ENCODE measurements around the gene GLT1D1.

GLT1D1 gene

GRCh38 chr12:128853600-128854197 lies 421 bp downstream of the GLT1D1 start:
- no peak for DNase-seq (ENCODE audit: low read depth in 2 of 3, low spot score in 1 of 3)

GRCh38 chr12:128856035-128856790 lies 2.9 kb downstream of the GLT1D1 start:
- no peak for DNase-seq (ENCODE audit: low read depth in 2 of 3, low spot score in 1 of 3)

DNA sequence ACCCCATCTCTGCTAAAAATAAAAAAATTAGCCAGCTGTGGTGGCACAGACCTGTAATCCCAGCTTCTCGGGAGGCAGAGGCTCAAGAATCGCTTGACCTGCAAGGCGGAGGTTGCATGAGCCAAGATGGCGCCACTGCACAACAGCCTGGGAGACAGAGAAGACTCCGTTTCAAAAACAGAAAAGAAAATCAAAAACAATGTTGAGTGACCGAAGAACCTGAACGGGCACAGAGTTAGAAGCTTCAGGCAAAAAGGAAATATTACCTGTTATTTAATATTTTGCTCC lies 3.5 kb downstream of the GLT1D1 start:
- DNase-seq (ENCODE audit: low read depth in 2 of 3, low spot score in 1 of 3) = no peak

- no peak for DNase-seq (ENCODE audit: low read depth in 2 of 3, low spot score in 1 of 3)
Measured at GRCh38 chr12:128857133-128857763, 4.0 kb downstream of the GLT1D1 start.

- no peak for DNase-seq (ENCODE audit: low read depth in 2 of 3, low spot score in 1 of 3)
Measured at GRCh38 chr12:128859311-128859710, 6.0 kb downstream of the GLT1D1 start.

GRCh38 chr12:128861226-128862016 lies 8.1 kb downstream of the GLT1D1 start:
- no peak for DNase-seq (ENCODE audit: low read depth in 2 of 3, low spot score in 1 of 3)

- DNase-seq (ENCODE audit: low read depth in 2 of 3, low spot score in 1 of 3) = no peak
Measured at GRCh38 chr12:128863957-128864356, 10.7 kb downstream of the GLT1D1 start.

- no peak for DNase-seq (ENCODE audit: low read depth in 2 of 3, low spot score in 1 of 3)
Measured at GRCh38 chr12:128864516-128865186, 11.4 kb downstream of the GLT1D1 start.

- no peak for DNase-seq (ENCODE audit: low read depth in 2 of 3, low spot score in 1 of 3)
Measured at GRCh38 chr12:128867466-128867865, 14.2 kb downstream of the GLT1D1 start.

GRCh38 chr12:128871516-128871892 lies 18.2 kb downstream of the GLT1D1 start:
- no peak for DNase-seq (ENCODE audit: low read depth in 2 of 3, low spot score in 1 of 3)

- DNase-seq (ENCODE audit: low read depth in 2 of 3, low spot score in 1 of 3) = no peak
Measured at GRCh38 chr12:128872303-128872702, 19.0 kb downstream of the GLT1D1 start.

- no peak for DNase-seq (ENCODE audit: low read depth in 2 of 3, low spot score in 1 of 3)
Measured at GRCh38 chr12:128876559-128876958, 23.3 kb downstream of the GLT1D1 start.

DNA sequence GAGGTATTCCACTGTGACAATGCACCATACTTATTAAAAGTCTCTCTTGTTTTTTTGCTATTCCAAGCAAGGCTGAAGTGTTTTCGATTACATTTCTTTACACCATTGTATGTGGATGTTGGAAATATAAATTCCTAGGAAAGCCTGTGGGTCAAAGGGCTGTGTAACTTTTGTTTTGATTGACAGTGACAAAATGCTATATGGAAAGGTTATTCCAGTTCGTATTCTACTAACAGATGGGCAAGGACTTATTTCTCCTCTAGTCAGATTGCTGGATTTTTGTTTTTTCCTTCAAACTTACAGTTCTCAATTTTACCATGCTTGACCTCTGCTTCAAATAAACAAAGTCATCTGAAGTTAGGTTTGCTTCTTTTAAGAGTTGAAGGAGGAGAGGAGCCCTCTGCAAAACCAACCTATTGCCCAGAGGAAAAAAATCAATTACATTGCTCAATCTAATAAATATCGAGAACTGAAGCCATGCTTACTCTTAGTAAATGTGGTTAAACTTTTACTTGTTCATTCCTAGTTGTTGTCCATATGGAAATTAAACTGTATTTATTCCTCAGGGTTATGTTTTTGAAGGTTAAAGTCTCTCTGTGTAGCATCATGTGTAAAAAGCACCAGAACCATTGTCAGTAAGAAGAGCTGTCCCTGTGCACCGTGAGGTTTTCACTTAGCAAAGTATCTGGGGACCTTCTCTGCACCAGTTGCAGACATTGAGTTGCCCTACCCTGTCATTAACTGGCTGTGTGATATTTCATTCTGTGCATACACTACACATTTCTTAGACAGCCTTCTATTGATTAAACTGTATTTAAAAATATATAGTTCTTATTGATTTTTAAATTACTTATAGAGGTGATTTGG lies 26.9 kb downstream of the GLT1D1 start:
- DNase-seq (ENCODE audit: low read depth in 2 of 3, low spot score in 1 of 3) = no peak

DNA sequence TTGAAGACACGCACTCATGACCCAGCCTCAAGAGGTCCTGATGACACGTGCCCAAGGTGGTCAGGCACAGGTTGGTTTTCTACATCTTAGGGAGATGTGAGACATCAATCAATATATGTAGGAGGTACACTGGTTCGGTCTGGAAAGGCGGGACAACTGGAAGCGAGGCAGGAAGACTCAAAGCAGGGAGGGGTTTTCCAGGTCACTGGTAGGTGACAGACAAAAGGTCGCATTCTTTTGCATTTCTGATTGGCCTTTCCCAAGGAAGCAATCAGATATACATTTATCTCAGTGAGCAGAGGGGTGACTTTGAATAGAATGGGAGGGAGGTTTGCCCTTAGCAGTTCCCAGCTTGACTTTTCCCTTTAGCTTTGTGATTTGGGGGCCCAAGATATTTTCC lies 38.6 kb downstream of the GLT1D1 start:
- no peak for DNase-seq (ENCODE audit: low read depth in 2 of 3, low spot score in 1 of 3)

DNA sequence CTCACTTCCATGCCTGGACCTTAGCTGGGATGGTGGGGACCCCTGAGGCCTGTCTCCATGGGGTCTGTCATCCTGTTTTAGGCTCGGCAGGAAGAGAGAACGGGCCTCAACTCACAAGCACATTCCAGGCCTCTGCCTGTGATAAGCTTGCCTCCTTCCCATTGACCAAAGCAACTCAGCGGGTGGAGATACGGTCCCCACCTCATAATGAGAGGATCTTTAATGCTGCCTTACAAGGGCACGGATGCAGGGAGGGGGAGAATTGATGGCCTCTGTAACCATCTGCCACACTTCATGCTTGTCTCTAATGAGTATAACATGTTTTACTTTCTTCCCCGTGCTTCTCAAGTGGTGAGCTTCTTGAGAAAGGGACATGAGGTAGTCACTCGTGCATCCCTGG lies 50.0 kb downstream of the GLT1D1 start:
- no peak for DNase-seq (ENCODE audit: low read depth in 2 of 3, low spot score in 1 of 3)

DNA sequence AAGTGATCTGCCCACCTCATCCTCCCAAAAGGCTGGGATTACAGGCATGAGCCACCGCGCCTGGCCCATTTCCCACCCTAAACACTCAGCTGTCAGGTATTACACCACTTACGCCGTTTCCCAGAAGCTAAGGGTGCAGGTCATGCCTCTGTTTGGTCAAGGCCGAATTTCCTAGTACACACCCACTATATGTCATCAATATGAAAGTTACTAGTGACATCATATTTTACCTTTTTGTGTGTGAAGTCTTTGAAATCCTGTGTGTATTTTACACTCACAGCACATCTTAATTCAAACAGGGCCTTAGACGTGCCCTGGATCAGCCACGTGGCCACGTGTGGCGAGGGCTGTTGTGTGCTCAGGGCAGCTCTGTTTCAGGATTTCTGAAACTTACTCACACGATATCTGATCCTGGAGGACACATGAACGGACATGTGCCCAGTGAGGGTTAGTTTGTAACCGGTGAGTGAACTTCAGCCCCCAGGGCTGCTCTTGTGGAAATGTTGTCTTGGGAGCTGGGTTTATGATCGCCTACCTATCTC lies 51.8 kb downstream of the GLT1D1 start:
- no peak for DNase-seq (ENCODE audit: low read depth in 2 of 3, low spot score in 1 of 3)

GRCh38 chr12:128906485-128907137 lies 53.3 kb downstream of the GLT1D1 start:
- DNase-seq (ENCODE audit: low read depth in 2 of 3, low spot score in 1 of 3) = no peak

GRCh38 chr12:128908254-128908653 lies 55.0 kb downstream of the GLT1D1 start:
- DNase-seq (ENCODE audit: low read depth in 2 of 3, low spot score in 1 of 3) = no peak

DNA sequence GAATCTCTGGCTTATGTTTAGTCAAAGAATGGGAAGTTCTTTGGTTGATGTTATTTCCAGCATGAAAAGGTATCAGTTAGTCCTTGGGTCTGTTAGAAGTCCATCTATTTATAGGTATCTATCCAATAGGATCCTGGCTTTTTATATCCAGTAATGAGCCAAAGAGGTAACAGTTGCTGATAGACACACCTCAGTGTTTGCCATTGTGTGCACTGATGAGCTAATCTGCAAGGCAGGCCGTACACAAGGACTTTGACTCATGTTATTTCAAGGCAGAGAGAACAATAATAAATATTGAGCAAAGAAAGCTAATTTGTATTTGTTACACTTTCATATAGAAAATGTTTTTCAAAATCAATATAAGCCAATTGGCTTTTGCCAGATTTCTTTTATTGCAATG lies 56.4 kb downstream of the GLT1D1 start:
- no peak for DNase-seq (ENCODE audit: low read depth in 2 of 3, low spot score in 1 of 3)

DNA sequence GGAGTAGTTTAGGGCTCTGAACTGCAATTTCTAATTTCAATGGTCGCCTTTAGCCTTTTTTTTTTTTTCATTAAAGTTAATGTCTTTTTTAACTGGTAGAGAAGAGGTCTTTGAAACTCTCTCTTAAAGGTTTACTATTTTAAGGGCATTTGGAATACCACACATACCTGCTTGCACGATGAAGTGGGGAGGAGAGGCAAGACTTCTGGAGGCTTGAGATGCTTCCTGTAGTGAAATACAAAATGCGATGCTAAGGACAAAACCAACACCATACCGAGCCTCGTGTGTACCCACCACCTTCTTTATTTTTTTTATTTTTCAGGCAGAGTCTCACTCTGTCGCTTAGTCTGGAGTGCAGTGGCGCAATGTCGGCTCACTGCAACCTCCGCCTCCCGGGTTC lies 57.4 kb downstream of the GLT1D1 start:
- no peak for DNase-seq (ENCODE audit: low read depth in 2 of 3, low spot score in 1 of 3)

Measured in stimulated activated CD4-positive, alpha-beta T cell treated with anti-CD3 and anti-CD28 coated beads, Interleukin-12 subunit alpha, Interleukin-12 subunit beta, amount 100 ng/mL, for 48 hours (primary cell).